Breast epithelium (tissue), 4 donors: ENCODE measurements around the gene BET1L. TPM values are rescaled to one million over a fixed set of nuclear protein-coding genes. Genes with fewer than 3 reads are reported as not detected.

ENCODE experiments used
- DNase-seq, 2 donors: peaks; one replicate each; pipeline ENCODE4 v3.0.0-alpha.2; 2019; ENCODE audit warnings: low spot score in 2 of 2
- H3K27ac ChIP-seq, 2 donors: fragments of 200-600 bp; sonication (generic) in 1 of 2; one replicate each; pipeline ENCODE4 v1.5.1; 2016 to 2019; ENCODE audit warnings: mild to moderate bottlenecking in 1 of 2
- H3K27me3 ChIP-seq, 2 donors: fragments of 200-600 bp; sonication (generic) in 1 of 2; one replicate each; pipeline versions ENCODE4 v1.5.1 to v1.6.0; 2017 to 2019; ENCODE audit warnings: control low read depth in 1 of 2, mild to moderate bottlenecking in 1 of 2
- H3K36me3 ChIP-seq: fragments of 200-600 bp; one replicate; pipeline ENCODE4 v1.5.1; 2019
- H3K4me1 ChIP-seq, 2 donors: fragments of 200-600 bp; sonication (generic); one replicate each; pipeline ENCODE4 v1.5.1; 2016 to 2019; ENCODE audit warnings: control low read depth in 1 of 2
- H3K4me3 ChIP-seq, 3 donors: fragments of 200-600 bp; sonication (generic); 1 replicate in 2 of 3; 2 replicates in 1 of 3; pipeline ENCODE4 v1.5.1; 2016 to 2019; ENCODE audit warnings: mild to moderate bottlenecking in 3 of 3, moderate library complexity in 2 of 3
- H3K9me3 ChIP-seq, 2 donors: fragments of 200-600 bp; sonication (generic) in 1 of 2; one replicate each; pipeline ENCODE4 v1.5.1; 2016 to 2019; ENCODE audit warnings: control low read depth in 1 of 2
- POLR2A ChIP-seq: fragments of 450-650 bp; IDR thresholded peaks from one replicate; pipeline ENCODE4 v1.6.1; 2016; ENCODE audit warnings: antibody characterized with exemption, mild to moderate bottlenecking, moderate library complexity
- POLR2AphosphoS5 ChIP-seq, 3 donors: sonication (generic); formaldehyde crosslinking; IDR thresholded peaks; one replicate each; pipeline ENCODE4 v1.6.1; 2017; ENCODE audit warnings: antibody characterized with exemption in 3 of 3
- intact Hi-C: fragments of 100-400 bp; cut with DNase I; formaldehyde crosslinking; loops from one replicate; pipeline ENCODE4 v1.15.1; 2023; ENCODE audit warnings: low total_unique reads
- total RNA-seq, 3 donors: library from RNA; depleted of rRNA; stranded (reverse); fragments of >200 nt; gene quantifications; one replicate each; pipeline ENCODE4 v1.1.0, GENCODE V29; 2016
- TF ChIP-seq, protein P1 (sequence below), 3 donors: fragments of 450-650 bp; IDR thresholded peaks; one replicate each; pipeline ENCODE4 v1.5.1; 2016 to 2017; ENCODE audit warnings: antibody characterized with exemption in 3 of 3, mild to moderate bottlenecking in 3 of 3, moderate library complexity in 3 of 3

BET1L gene
- total RNA-seq, 3 donors from 2014 or later, result 25.6 to 30.4 (median 28.5) TPM

GRCh38 chr11:235997-236773 lies 29.0 kb upstream of the BET1L start, which contains the start of gene SIRT3:
TSS of gene SIRT3 (minus strand) at chr11:236342. CDS start at chr11:236328, 14 bp downstream.
- DNase-seq, result peak; percentile 78 to 83
- Histone ChIP-seq H3K27ac (peak within 1 kb of the TSS; percentile 96 to 98), H3K4me3 (peak within 1 kb of the TSS; percentile 81 to 99 (median 98)), H3K4me1 (peaks cover 3 to 16% of the 10 kb centered on the region in 2 donors), H3K27me3 (no peaks in the 10 kb centered on the region), H3K9me3 (no peaks in the 10 kb centered on the region), H3K36me3 (no peaks in the 10 kb centered on the region)
- TF ChIP-seq, protein P1, sequence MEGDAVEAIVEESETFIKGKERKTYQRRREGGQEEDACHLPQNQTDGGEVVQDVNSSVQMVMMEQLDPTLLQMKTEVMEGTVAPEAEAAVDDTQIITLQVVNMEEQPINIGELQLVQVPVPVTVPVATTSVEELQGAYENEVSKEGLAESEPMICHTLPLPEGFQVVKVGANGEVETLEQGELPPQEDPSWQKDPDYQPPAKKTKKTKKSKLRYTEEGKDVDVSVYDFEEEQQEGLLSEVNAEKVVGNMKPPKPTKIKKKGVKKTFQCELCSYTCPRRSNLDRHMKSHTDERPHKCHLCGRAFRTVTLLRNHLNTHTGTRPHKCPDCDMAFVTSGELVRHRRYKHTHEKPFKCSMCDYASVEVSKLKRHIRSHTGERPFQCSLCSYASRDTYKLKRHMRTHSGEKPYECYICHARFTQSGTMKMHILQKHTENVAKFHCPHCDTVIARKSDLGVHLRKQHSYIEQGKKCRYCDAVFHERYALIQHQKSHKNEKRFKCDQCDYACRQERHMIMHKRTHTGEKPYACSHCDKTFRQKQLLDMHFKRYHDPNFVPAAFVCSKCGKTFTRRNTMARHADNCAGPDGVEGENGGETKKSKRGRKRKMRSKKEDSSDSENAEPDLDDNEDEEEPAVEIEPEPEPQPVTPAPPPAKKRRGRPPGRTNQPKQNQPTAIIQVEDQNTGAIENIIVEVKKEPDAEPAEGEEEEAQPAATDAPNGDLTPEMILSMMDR (IDR thresholded peaks at IDR 0.05), result peak in 2 of 3 donors; percentile 46 to 56
- TF ChIP-seq POLR2A, result no peak
- intact Hi-C loops, result no loop called here

GRCh38 chr11:235609-235996 lies 28.4 kb upstream of the BET1L start:
- Histone ChIP-seq H3K27me3 (no peaks in the 10 kb centered on the region), H3K36me3 (no peaks in the 10 kb centered on the region), H3K4me1 (peaks cover 3 to 16% of the 10 kb centered on the region in 2 donors), H3K9me3 (no peaks in the 10 kb centered on the region), H3K27ac (peak overlapping the region; percentile 96 to 98), H3K4me3 (peak overlapping the region; percentile 81 to 99 (median 98))
- no peak for DNase-seq
- TF ChIP-seq POLR2AphosphoS5 (IDR thresholded peaks at IDR 0.05), result no peak
- TF ChIP-seq POLR2A, result no peak
- TF ChIP-seq, protein P1 (IDR thresholded peaks at IDR 0.05), result no peak
- intact Hi-C loops, result no loop called here

DNA sequence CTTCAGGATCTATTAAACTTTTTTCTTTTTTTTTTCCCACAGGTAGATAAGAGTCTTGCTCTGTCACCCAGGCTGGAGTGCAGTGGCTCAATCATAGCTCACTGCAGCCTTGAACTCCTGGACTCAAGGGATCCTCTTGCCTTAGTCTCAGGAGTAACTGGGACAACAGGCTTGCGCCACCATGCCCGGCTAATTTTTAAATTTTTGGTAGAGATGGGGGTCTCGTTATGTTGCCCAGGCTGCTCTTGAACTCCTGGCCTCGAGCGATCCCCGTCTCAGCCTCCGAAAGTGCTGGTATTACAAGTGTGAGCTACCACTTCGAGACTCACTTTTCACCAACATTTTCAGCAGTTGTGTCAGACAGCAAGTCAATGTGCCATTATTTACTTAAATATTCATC lies 28.0 kb upstream of the BET1L start:
- intact Hi-C loops, result no loop called here
- peak in 1 of 2 donors; percentile 30 for DNase-seq

DNA sequence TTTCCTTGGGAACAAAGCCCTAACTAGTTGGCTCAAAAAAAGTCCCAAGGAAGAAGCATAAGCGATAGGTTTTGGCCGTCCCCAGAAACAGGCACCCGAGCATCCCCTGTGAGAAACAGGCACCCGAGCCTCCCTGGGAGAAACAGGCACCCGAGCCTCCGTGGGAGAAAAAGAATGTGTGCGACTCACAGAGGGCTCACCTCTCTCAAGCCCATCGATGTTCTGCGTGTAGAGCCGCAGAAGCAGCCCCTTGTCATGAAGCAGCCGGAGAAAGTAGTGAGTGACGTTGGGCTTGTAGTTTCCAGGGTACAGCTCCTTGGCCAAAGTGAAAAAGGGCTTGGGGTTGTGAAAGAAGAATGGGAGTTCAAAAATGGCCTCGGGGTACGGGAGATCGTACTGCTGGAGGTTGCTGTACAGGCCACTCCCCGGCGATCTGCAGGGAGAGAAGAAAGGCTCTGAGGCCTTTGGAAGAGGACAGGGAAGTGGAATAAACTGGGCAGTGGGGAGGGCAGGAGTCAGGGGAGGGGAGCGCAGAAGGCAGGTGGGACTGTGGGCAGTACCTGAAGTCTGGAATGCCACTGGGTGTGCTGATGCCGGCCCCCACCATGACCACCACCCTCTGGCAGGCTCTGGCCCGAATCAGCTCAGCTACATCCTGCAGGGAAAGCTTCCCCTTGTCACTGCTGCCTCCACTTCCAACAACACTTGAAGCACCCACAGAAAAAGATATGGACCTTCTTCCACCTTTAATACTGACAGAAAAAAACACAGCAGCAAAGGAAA lies 25.8 kb upstream of the BET1L start:
- H3K4me3 ChIP-seq, result peak overlapping the region in 2 of 3 donors; percentile 8 to 22
- H3K27me3 ChIP-seq, result no peaks in the 10 kb centered on the region
- H3K9me3 ChIP-seq, result no peaks in the 10 kb centered on the region
- no peak for TF ChIP-seq POLR2AphosphoS5 (IDR thresholded peaks at IDR 0.05)
- no peak for TF ChIP-seq POLR2A
- TF ChIP-seq, protein P1 (IDR thresholded peaks at IDR 0.05), result no peak
- peak in 1 of 2 donors; percentile 53 for DNase-seq
- H3K4me1 ChIP-seq, result peaks cover under 1 to 12% of the 10 kb centered on the region in 2 donors
- H3K36me3 ChIP-seq, result no peaks in the 10 kb centered on the region
- H3K27ac ChIP-seq, result peak overlapping the region; percentile 43 to 66
- intact Hi-C loops, result no loop called here

More for the DNA sequence above, 28.0 kb upstream of the BET1L start:
- no peaks in the 10 kb centered on the region for H3K36me3 ChIP-seq
- peak overlapping the region in 1 of 2 donors; percentile 96 for H3K27ac ChIP-seq
- peak overlapping the region; percentile 81 to 99 (median 98) for H3K4me3 ChIP-seq
- H3K4me1 ChIP-seq, result peaks cover 3 to 16% of the 10 kb centered on the region in 2 donors
- H3K27me3 ChIP-seq, result no peaks in the 10 kb centered on the region
- H3K9me3 ChIP-seq, result no peaks in the 10 kb centered on the region
- TF ChIP-seq, protein P1 (IDR thresholded peaks at IDR 0.05), result no peak
- no peak for TF ChIP-seq POLR2AphosphoS5 (IDR thresholded peaks at IDR 0.05)
- no peak for TF ChIP-seq POLR2A
